CD4-positive, CD25-positive, alpha-beta regulatory T cell (primary cell): ENCODE data around the gene MLLT10. TPM values are rescaled to one million over a fixed set of nuclear protein-coding genes. Genes with fewer than 3 reads are reported as not detected.
"Not testable (repeated sequence)": the region's sequence is repeated elsewhere in the genome, so short reads cannot be mapped to it uniquely, and the experiment has no call there.

Experiments used
- ATAC-seq, 2 donors: fragments of 150-1000 bp; cut with Tn5 transposase; one replicate each; pipeline ENCODE4 v1.10.0; 2021; ENCODE audit warnings: low read depth in 2 of 2, moderate number of reproducible peaks in 2 of 2, moderate library complexity in 1 of 2
- DNase-seq, 3 donors: peaks; one replicate each; pipeline versions ENCODE4 v3.0.0 to v3.0.0-alpha.2; 2012 to 2022; ENCODE audit warnings: mixed read lengths in 1 of 3
- H3K27ac ChIP-seq: one replicate; pipeline ENCODE4 v1.7.0; 2013; ENCODE audit warnings: mild to moderate bottlenecking, low read length; ENCODE audit not compliant: insufficient read depth, poor library complexity, severe bottlenecking
- H3K27me3 ChIP-seq: one replicate; pipeline ENCODE4 v1.7.0; 2013; ENCODE audit warnings: low read length; ENCODE audit not compliant: control insufficient read depth, insufficient read depth
- H3K36me3 ChIP-seq: one replicate; pipeline ENCODE4 v1.7.0; 2013; ENCODE audit warnings: mild to moderate bottlenecking, low read length, moderate library complexity; ENCODE audit not compliant: control insufficient read depth, insufficient read depth
- H3K4me1 ChIP-seq: 2 replicates; pipeline ENCODE4 v1.7.0; 2013; ENCODE audit warnings: mild to moderate bottlenecking, low read length; ENCODE audit not compliant: insufficient read depth, control insufficient read depth, poor library complexity, severe bottlenecking
- H3K4me3 ChIP-seq: one replicate; pipeline ENCODE4 v1.7.0; 2013; ENCODE audit warnings: low read depth, mild to moderate bottlenecking, low read length, moderate library complexity
- H3K9me3 ChIP-seq, 2 experiments: 1 replicate in 1 of 2; 2 replicates in 1 of 2; pipeline ENCODE4 v1.7.0; 2013; ENCODE audit warnings: low read length in 2 of 2, mild to moderate bottlenecking in 1 of 2, moderate library complexity in 1 of 2; ENCODE audit not compliant: control insufficient read depth in 2 of 2
- H3K27ac Mint-ChIP-seq, 3 donors: one replicate each; pipeline ENCODE4 v1.8.0; 2020 to 2022; ENCODE audit warnings: mild to moderate bottlenecking in 3 of 3, mixed read lengths in 3 of 3, moderate library complexity in 2 of 3
- H3K27me3 Mint-ChIP-seq: one replicate; pipeline ENCODE4 v1.8.0; 2022; ENCODE audit warnings: mild to moderate bottlenecking, mixed read lengths
- H3K36me3 Mint-ChIP-seq: one replicate; pipeline ENCODE4 v1.8.0; 2020; ENCODE audit warnings: mixed read lengths
- H3K4me1 Mint-ChIP-seq, 4 donors: one replicate each; pipeline ENCODE4 v1.8.0; 2020 to 2022; ENCODE audit warnings: mixed read lengths in 4 of 4, mild to moderate bottlenecking in 1 of 4
- H3K4me3 Mint-ChIP-seq, 4 donors: one replicate each; pipeline ENCODE4 v1.8.0; 2020 to 2022; ENCODE audit warnings: mild to moderate bottlenecking in 4 of 4, mixed read lengths in 4 of 4, moderate library complexity in 3 of 4
- H3K9me3 Mint-ChIP-seq, 7 donors: one replicate each; pipeline ENCODE4 v1.8.0; 2020 to 2022; ENCODE audit warnings: mixed read lengths in 7 of 7, mild to moderate bottlenecking in 3 of 7, moderate library complexity in 2 of 7
- polyA plus RNA-seq, 4 donors: library from polyadenylated mRNA; unstranded; fragments of 300-500 nt; fragmentation: Illumina TruSeq; gene quantifications; one replicate each; pipeline ENCODE4 v1.2.3, GENCODE V29; 2021
- total RNA-seq: library from RNA; stranded (reverse); gene quantifications from one replicate; pipeline ENCODE4 v1.2.3, GENCODE V29; 2022

MLLT10 gene
- total and polyA plus RNA-seq, 5 donors from 2014 or later: 5.8 to 81.9 (median 8.1) TPM

- no peaks in the 10 kb centered on the region for H3K27me3 Mint-ChIP-seq
- no peaks in the 10 kb centered on the region for H3K27me3 ChIP-seq
- H3K4me1 ChIP-seq: peaks cover 14% of the 10 kb centered on the region
- ATAC-seq (no peak), DNase-seq (no peak)
- no peak overlapping the region for H3K4me3 Mint-ChIP-seq
- peaks cover 8% of the 10 kb centered on the region in 2 experiments for H3K9me3 ChIP-seq
- H3K27ac ChIP-seq: no peak overlapping the region
- peaks cover 30 to 42% (median 40%) of the 10 kb centered on the region in 4 donors for H3K4me1 Mint-ChIP-seq
- H3K4me3 ChIP-seq: no peak overlapping the region
- H3K9me3 Mint-ChIP-seq: peaks cover 0 to 12% (median 6%) of the 10 kb centered on the region in 7 donors
- H3K36me3 ChIP-seq: peaks cover 7% of the 10 kb centered on the region
- peak overlapping the region in 1 of 3 donors; percentile 62 for H3K27ac Mint-ChIP-seq
- H3K36me3 Mint-ChIP-seq: peaks cover 39% of the 10 kb centered on the region
Measured at GRCh38 chr10:21705142-21705827, 171.3 kb downstream of the MLLT10 start.

GRCh38 chr10:21705828-21706176 lies 171.8 kb downstream of the MLLT10 start:
- no peak overlapping the region for H3K4me3 Mint-ChIP-seq
- Histone ChIP-seq H3K4me3 (no peak overlapping the region), H3K36me3 (peaks cover 5% of the 10 kb centered on the region), H3K27ac (no peak overlapping the region), H3K4me1 (peaks cover 14% of the 10 kb centered on the region), H3K27me3 (no peaks in the 10 kb centered on the region), H3K9me3 (peaks cover 3% of the 10 kb centered on the region in 2 experiments)
- peaks cover 37% of the 10 kb centered on the region for H3K36me3 Mint-ChIP-seq
- H3K9me3 Mint-ChIP-seq: peaks cover 0 to 8% (median 6%) of the 10 kb centered on the region in 7 donors
- H3K4me1 Mint-ChIP-seq: peaks cover 34 to 42% (median 39%) of the 10 kb centered on the region in 4 donors
- DNase-seq (no peak), ATAC-seq (no peak)
- H3K27ac Mint-ChIP-seq: peak overlapping the region in 1 of 3 donors; percentile 62
- no peaks in the 10 kb centered on the region for H3K27me3 Mint-ChIP-seq

GRCh38 chr10:21707498-21707897 lies 173.5 kb downstream of the MLLT10 start:
- no peak for ATAC-seq
- Mint-ChIP-seq H3K27me3 (no peaks in the 10 kb centered on the region), H3K4me1 (peaks cover 29 to 36% (median 34%) of the 10 kb centered on the region in 4 donors), H3K36me3 (peaks cover 34% of the 10 kb centered on the region), H3K27ac (no peak overlapping the region), H3K9me3 (peaks cover 0 to 1% (median 0%) of the 10 kb centered on the region in 7 donors), H3K4me3 (no peak overlapping the region)
- Histone ChIP-seq H3K4me3 (no peak overlapping the region), H3K9me3 (no peaks in the 10 kb centered on the region), H3K36me3 (peaks cover 3% of the 10 kb centered on the region), H3K27ac (no peak overlapping the region), H3K4me1 (peaks cover 9% of the 10 kb centered on the region), H3K27me3 (no peaks in the 10 kb centered on the region)
- DNase-seq: no peak

GRCh38 chr10:21712975-21713374 lies 178.9 kb downstream of the MLLT10 start:
- peaks cover 53% of the 10 kb centered on the region for H3K36me3 Mint-ChIP-seq
- no peaks in the 10 kb centered on the region for H3K9me3 Mint-ChIP-seq
- peaks cover 3 to 22% (median 12%) of the 10 kb centered on the region in 4 donors for H3K4me1 Mint-ChIP-seq
- Histone ChIP-seq H3K27me3 (no peaks in the 10 kb centered on the region), H3K36me3 (peaks cover 37% of the 10 kb centered on the region), H3K4me3 (no peak overlapping the region), H3K27ac (no peak overlapping the region), H3K4me1 (no peaks in the 10 kb centered on the region), H3K9me3 (no peaks in the 10 kb centered on the region)
- H3K27ac Mint-ChIP-seq: peak overlapping the region in 1 of 3 donors; percentile 88
- H3K27me3 Mint-ChIP-seq: no peaks in the 10 kb centered on the region
- ATAC-seq: no peak
- no peak for DNase-seq
- H3K4me3 Mint-ChIP-seq: no peak overlapping the region

- Histone ChIP-seq H3K9me3 (no peaks in the 10 kb centered on the region), H3K36me3 (peaks cover 39% of the 10 kb centered on the region), H3K4me1 (no peaks in the 10 kb centered on the region), H3K27ac (no peak overlapping the region), H3K27me3 (no peaks in the 10 kb centered on the region), H3K4me3 (no peak overlapping the region)
- Mint-ChIP-seq H3K4me1 (peaks cover 0 to 20% (median 11%) of the 10 kb centered on the region in 4 donors), H3K4me3 (no peak overlapping the region), H3K36me3 (peaks cover 51% of the 10 kb centered on the region), H3K9me3 (no peaks in the 10 kb centered on the region), H3K27ac (peak overlapping the region in 1 of 3 donors; percentile 18), H3K27me3 (no peaks in the 10 kb centered on the region)
- ATAC-seq (no peak), DNase-seq (no peak)
Measured at GRCh38 chr10:21715531-21716195, 181.6 kb downstream of the MLLT10 start.

- not testable (repeated sequence) for H3K4me3 ChIP-seq, H3K9me3 Mint-ChIP-seq, ATAC-seq, H3K27me3 ChIP-seq, H3K4me3 Mint-ChIP-seq, H3K9me3 ChIP-seq, H3K27ac ChIP-seq, H3K4me1 ChIP-seq, H3K27me3 Mint-ChIP-seq, DNase-seq
- H3K27ac Mint-ChIP-seq: peak overlapping the region in 1 of 3 donors; percentile 69
- peaks cover 52% of the 10 kb centered on the region for H3K36me3 Mint-ChIP-seq
- peaks cover 38% of the 10 kb centered on the region for H3K36me3 ChIP-seq
- peaks cover 5 to 23% (median 9%) of the 10 kb centered on the region in 4 donors for H3K4me1 Mint-ChIP-seq
Measured at GRCh38 chr10:21717437-21718054, 183.5 kb downstream of the MLLT10 start.

- ATAC-seq: no peak
- peaks cover 8 to 23% (median 20%) of the 10 kb centered on the region in 4 donors for H3K4me1 Mint-ChIP-seq
Measured at GRCh38 chr10:21719502-21719901, 185.5 kb downstream of the MLLT10 start.

More at GRCh38 chr10:21719502-21719901, 185.5 kb downstream of the MLLT10 start:
- Mint-ChIP-seq H3K9me3 (no peaks in the 10 kb centered on the region), H3K4me3 (no peak overlapping the region), H3K27ac (no peak overlapping the region), H3K36me3 (peaks cover 44% of the 10 kb centered on the region), H3K27me3 (no peaks in the 10 kb centered on the region)
- Histone ChIP-seq H3K27ac (no peak overlapping the region), H3K4me3 (no peak overlapping the region), H3K4me1 (no peaks in the 10 kb centered on the region), H3K27me3 (no peaks in the 10 kb centered on the region), H3K36me3 (peaks cover 24% of the 10 kb centered on the region), H3K9me3 (no peaks in the 10 kb centered on the region)
- no peak for DNase-seq
